Lung microvascular endothelial cell (primary cell): ENCODE measurements around the gene PAK1IP1. TPM values are rescaled to one million over a fixed set of nuclear protein-coding genes. Genes with fewer than 3 reads are reported as not detected.
A peak's percentile ranks its signal among the peaks of the same experiment; 100 is the strongest.

Experiments used
- DNase-seq, 2 donors: peaks; one replicate each; pipeline versions ENCODE4 v3.0.0 to v3.0.0-alpha.2; 2010; ENCODE audit warnings: low read depth in 2 of 2
- total RNA-seq: library from RNA; depleted of rRNA; stranded (reverse); fragments of >200 nt; gene quantifications from 2 replicates; pipeline ENCODE4 v1.2.1, GENCODE V29; 2014

PAK1IP1 gene
- total RNA-seq, 1 donor from 2014 or later: 9.5 TPM

- DNase-seq: peak in 1 of 2 donors; percentile 24
Measured at GRCh38 chr6:10690651-10691445, 3.9 kb upstream of the PAK1IP1 start.

GRCh38 chr6:10692965-10693538, 1.7 kb upstream of the PAK1IP1 start:
- no peak for DNase-seq

- DNase-seq: peak in 1 of 2 donors; percentile 16
Measured at GRCh38 chr6:10695086-10695657, 400 bp downstream of the PAK1IP1 start.

GRCh38 chr6:10696655-10697054, 1.9 kb downstream of the PAK1IP1 start:
- no peak for DNase-seq

GRCh38 chr6:10713962-10714361, 19.2 kb downstream of the PAK1IP1 start:
- DNase-seq: no peak

GRCh38 chr6:10719296-10719963, 24.7 kb downstream of the PAK1IP1 start:
- peak; percentile 38 to 45 for DNase-seq

- no peak for DNase-seq
Measured at GRCh38 chr6:10719964-10720264, 25.1 kb downstream of the PAK1IP1 start.

GRCh38 chr6:10720265-10720959, 25.6 kb downstream of the PAK1IP1 start:
- peak; percentile 61 to 63 for DNase-seq

- DNase-seq: peak; percentile 12 to 17
Measured at GRCh38 chr6:10720960-10721849, 26.4 kb downstream of the PAK1IP1 start.

GRCh38 chr6:10721850-10722569, 27.2 kb downstream of the PAK1IP1 start:
- DNase-seq: no peak

GRCh38 chr6:10722570-10722819, 27.7 kb downstream of the PAK1IP1 start:
- DNase-seq: no peak

GRCh38 chr6:10722820-10723566, 28.2 kb downstream of the PAK1IP1 start, which contains the start of gene TMEM14C:
TSS of gene TMEM14C (plus strand) at chr6:10723070. CDS start at chr6:10724614, 1,544 bp downstream.
- peak; percentile 99 for DNase-seq

- DNase-seq: peak in 1 of 2 donors; percentile 17
Measured at GRCh38 chr6:10723567-10723881, 28.8 kb downstream of the PAK1IP1 start.

GRCh38 chr6:10725044-10725443, 30.3 kb downstream of the PAK1IP1 start:
- DNase-seq: no peak

- no peak for DNase-seq
Measured at GRCh38 chr6:10725716-10726115, 30.9 kb downstream of the PAK1IP1 start.

GRCh38 chr6:10730254-10730653, 35.5 kb downstream of the PAK1IP1 start:
- no peak for DNase-seq

GRCh38 chr6:10733151-10733715, 38.5 kb downstream of the PAK1IP1 start:
- DNase-seq: no peak

GRCh38 chr6:10733863-10734262, 39.1 kb downstream of the PAK1IP1 start:
- no peak for DNase-seq

GRCh38 chr6:10736731-10737130, 42.0 kb downstream of the PAK1IP1 start:
- DNase-seq: no peak
